Hepatocyte (in vitro differentiated cells): Measurements from ENCODE around the gene GABRP.

Source experiments
- CTCF ChIP-seq: fragments of 200-600 bp; sonication (generic); IDR thresholded peaks from 2 replicates; pipeline ENCODE4 v1.5.1; 2016; ENCODE audit warnings: antibody characterized with exemption, mild to moderate bottlenecking; ENCODE audit not compliant: poor library complexity
- EZH2 ChIP-seq: fragments of 200-600 bp; sonication (generic); IDR thresholded peaks from 2 replicates; pipeline ENCODE4 v1.6.1; 2016; ENCODE audit warnings: antibody characterized with exemption, mild to moderate bottlenecking, borderline replicate concordance
- EZH2phosphoT487 ChIP-seq: fragments of 200-600 bp; sonication (generic); IDR thresholded peaks from one replicate; pipeline ENCODE4 v1.6.1; 2018; ENCODE audit warnings: antibody characterized with exemption, mild to moderate bottlenecking, low read depth, moderate library complexity; ENCODE audit not compliant: unreplicated experiment, severe bottlenecking

GRCh38 chr5:170813231-170813630, 29.7 kb downstream of the GABRP start:
- no peak for TF ChIP-seq CTCF
- no peak for TF ChIP-seq EZH2
- no peak for TF ChIP-seq EZH2phosphoT487
